Activated naive CD8-positive, alpha-beta T cell (primary cell): ENCODE data around the gene TSPAN5.

Source experiments
- H3K27ac Mint-ChIP-seq: one replicate; pipeline ENCODE4 v1.8.0; 2021; ENCODE audit warnings: mixed read lengths
- H3K27me3 Mint-ChIP-seq: one replicate; pipeline ENCODE4 v1.8.0; 2021; ENCODE audit warnings: mixed read lengths
- H3K36me3 Mint-ChIP-seq: one replicate; pipeline ENCODE4 v1.8.0; 2021; ENCODE audit warnings: mixed read lengths
- H3K4me1 Mint-ChIP-seq: one replicate; pipeline ENCODE4 v1.8.0; 2021; ENCODE audit warnings: low read depth, mixed read lengths
- H3K4me3 Mint-ChIP-seq: one replicate; pipeline ENCODE4 v1.8.0; 2021; ENCODE audit warnings: mild to moderate bottlenecking, mixed read lengths
- H3K9me3 Mint-ChIP-seq: one replicate; pipeline ENCODE4 v1.8.0; 2021; ENCODE audit warnings: low read depth, mixed read lengths

TSPAN5 gene

DNA sequence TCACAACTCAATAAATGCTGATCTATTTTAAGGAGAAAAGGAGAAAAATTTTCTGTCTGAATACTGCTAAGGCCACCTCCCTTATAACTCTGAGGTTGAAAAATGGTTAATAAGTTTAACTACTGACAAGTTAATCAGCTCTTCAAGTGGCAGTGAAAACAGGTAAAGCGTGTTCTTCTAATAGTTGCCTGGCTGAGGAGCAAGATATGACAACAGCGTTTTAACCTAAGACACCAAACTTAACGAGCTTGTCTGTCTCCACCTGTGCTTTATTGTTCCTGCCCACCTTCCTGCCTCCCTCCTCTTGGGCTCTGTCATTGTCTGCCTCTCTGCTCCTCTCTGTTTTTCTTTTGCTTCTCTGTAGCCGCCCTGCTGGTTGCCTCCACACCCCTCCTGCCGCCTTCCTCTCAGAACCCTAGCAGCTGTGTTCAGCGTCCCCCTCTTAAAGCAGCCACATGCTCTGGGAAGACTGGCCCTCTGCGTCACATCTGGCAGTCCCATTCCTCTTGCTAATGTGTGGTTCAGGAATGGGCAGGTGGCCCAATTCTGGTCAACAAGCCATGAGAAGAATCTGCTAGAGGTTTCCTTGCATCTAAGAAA is 4.3 kb upstream of the TSPAN5 start:
- H3K4me3 Mint-ChIP-seq, result peak overlapping the region; percentile 71
- H3K4me1 Mint-ChIP-seq, result peaks cover 63% of the 10 kb centered on the region
- no peaks in the 10 kb centered on the region for H3K9me3 Mint-ChIP-seq
- peak overlapping the region; percentile 98 for H3K27ac Mint-ChIP-seq
- no peaks in the 10 kb centered on the region for H3K36me3 Mint-ChIP-seq
- no peaks in the 10 kb centered on the region for H3K27me3 Mint-ChIP-seq

DNA sequence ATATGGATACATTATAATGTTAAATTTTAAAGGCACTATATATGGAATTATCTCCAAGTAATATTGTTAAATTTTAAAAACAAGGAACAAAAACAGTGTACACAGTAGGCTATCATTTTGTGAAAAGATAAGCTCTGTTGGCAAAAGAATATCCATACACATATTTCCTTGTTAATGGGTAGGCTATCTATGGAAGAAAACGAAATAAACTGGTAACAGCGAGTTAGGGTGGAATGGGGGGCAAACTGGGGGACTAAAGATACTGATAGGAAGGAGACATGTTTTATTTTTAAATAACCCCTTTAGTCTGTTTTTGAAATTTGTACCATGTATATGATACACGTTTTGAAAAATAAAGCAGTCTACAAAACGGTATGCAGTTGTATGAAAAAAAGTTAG is 3.6 kb upstream of the TSPAN5 start:
- no peaks in the 10 kb centered on the region for H3K9me3 Mint-ChIP-seq
- H3K4me1 Mint-ChIP-seq, result peaks cover 69% of the 10 kb centered on the region
- H3K27ac Mint-ChIP-seq, result peak overlapping the region; percentile 98
- no peaks in the 10 kb centered on the region for H3K36me3 Mint-ChIP-seq
- H3K4me3 Mint-ChIP-seq, result peak overlapping the region; percentile 54
- no peaks in the 10 kb centered on the region for H3K27me3 Mint-ChIP-seq

DNA sequence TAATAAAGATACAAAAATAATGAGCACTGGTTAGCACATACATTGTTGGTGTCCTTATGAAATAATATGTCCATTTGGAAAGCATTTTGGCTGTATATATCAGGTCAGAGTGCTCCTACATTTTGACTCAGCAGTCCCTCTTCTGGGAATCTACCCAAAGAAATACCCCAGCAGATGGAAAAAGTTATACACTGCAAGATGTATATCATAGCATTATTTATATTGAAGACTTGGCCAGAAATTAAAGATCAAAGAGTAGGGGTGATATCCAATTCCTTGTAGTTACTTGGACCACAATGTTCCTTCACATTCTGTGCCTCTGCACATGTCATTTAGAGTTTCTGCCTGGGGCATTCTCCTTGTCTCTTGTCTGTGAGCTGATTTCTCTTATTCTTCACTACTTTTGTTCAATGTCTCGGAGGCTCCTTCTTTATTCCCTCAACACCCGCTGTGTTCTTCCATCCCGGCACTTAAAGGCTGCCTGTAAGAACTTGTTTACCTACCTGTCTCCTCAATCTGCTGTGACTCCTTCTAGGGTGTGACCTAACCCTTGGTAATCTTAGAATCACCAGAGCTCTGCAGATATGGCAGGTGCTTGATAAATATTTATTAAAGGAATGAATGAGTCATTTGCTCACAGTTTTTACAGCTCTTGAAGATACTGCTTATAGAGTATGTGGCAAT is 3.1 kb upstream of the TSPAN5 start:
- H3K9me3 Mint-ChIP-seq, result no peaks in the 10 kb centered on the region
- peak overlapping the region; percentile 98 for H3K27ac Mint-ChIP-seq
- H3K36me3 Mint-ChIP-seq, result no peaks in the 10 kb centered on the region
- peaks cover 74% of the 10 kb centered on the region for H3K4me1 Mint-ChIP-seq
- peak overlapping the region; percentile 39 for H3K4me3 Mint-ChIP-seq
- no peaks in the 10 kb centered on the region for H3K27me3 Mint-ChIP-seq

DNA sequence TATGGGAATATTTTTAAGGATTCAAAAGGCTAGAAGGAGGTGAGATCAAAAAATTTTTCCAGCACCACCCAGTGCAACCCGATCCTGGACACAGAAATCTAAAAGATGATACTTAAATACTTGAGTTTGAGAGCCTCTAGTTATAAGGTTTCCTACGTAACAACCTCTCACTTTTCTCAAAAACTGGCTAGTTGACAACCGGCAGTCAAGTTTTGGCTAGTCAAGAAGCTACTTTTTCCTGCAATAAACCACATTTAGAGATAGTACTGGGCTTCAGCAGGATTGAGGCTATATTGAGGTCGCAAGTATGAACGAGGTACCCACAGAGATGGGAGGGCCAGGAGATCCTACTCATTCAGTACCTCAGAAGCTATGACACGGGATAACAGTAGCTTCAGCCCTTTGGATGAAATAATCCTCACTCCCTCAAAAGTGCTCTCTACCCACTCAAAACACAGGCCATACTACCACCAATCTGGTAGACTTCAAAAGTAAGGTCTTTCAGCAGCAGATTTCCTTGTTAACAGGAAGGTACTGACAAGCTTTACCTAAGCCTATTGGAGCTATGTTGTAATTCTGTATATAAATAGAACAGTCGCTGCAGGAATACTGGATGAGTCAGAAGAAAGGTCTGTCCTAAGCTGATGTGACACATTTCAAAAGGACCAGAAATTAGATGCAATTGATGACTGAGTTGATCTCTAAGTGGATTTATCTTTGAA is 1.5 kb upstream of the TSPAN5 start:
- Mint-ChIP-seq H3K4me1 (peaks cover 85% of the 10 kb centered on the region), H3K4me3 (peak overlapping the region; percentile 73), H3K9me3 (no peaks in the 10 kb centered on the region), H3K27me3 (no peaks in the 10 kb centered on the region), H3K36me3 (peaks cover 7% of the 10 kb centered on the region), H3K27ac (peak overlapping the region; percentile 43)

DNA sequence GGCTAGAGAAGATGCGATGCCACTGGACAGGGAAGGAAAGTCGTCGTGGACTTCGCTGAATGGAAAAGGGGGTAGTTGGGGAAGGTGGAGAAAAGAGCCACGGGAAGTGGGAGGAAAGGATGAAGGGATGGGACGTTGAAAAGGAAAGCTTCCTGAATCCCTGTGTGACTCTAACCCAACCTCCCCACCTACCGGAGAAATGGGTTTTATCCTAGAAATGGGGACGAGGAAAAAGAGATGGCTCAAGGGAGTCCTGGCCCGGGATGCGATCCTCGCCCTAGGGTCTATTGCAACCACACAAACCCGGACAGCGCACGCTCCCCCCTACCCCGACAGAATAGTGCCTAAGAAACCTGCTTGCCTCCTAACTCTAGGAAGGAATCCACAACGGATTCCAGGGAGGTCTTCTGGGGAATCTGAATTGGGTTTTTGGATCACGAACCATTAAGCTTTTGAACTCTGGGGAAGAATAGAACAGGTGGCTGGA is 738 bp upstream of the TSPAN5 start:
- Mint-ChIP-seq H3K4me3 (peak overlapping the region; percentile 73), H3K36me3 (peaks cover 7% of the 10 kb centered on the region), H3K4me1 (peaks cover 80% of the 10 kb centered on the region)

DNA sequence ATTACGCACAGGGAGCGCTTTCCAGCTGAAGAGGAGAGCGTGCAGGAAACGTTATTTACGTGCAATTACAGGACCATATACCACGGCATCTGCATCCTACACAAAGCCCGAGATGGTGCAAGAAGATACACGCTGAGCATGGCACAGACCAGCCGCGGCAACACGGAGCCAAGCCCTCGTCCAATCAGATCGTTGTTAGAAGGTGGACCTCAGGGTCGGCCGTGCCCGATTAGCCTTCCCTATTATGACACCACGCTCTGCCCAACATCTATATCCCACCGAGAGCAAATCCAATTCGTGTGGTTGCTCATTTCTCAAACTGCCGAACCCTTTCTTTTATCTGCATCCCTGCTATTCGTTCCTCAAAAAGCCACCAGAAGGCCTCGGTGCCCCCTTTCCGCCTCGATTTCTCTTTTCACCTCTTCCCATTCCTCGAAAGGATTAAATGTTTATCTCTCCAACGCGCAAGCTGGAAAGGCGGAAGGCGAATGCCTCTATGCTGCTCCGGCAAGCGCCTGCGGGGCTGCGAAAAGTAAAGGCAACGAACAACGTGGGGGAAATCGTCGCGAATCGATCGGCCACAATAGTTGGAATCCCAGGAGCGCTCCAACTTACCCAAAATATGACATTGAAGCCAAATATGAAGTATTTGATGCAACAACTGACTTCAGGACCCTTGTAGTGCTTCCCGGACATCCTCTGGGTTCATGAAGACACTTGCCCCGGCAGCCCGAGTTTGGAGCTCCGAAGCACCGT is 702 bp downstream of the TSPAN5 start:
- H3K9me3 Mint-ChIP-seq, result no peaks in the 10 kb centered on the region
- peaks cover 79% of the 10 kb centered on the region for H3K4me1 Mint-ChIP-seq
- H3K4me3 Mint-ChIP-seq, result peak overlapping the region; percentile 98
- H3K36me3 Mint-ChIP-seq, result peaks cover 9% of the 10 kb centered on the region
- no peaks in the 10 kb centered on the region for H3K27me3 Mint-ChIP-seq
- peak overlapping the region; percentile 93 for H3K27ac Mint-ChIP-seq

More for the DNA sequence above, 738 bp upstream of the TSPAN5 start:
- H3K9me3 Mint-ChIP-seq, result no peaks in the 10 kb centered on the region
- peak overlapping the region; percentile 43 for H3K27ac Mint-ChIP-seq
- no peaks in the 10 kb centered on the region for H3K27me3 Mint-ChIP-seq

DNA sequence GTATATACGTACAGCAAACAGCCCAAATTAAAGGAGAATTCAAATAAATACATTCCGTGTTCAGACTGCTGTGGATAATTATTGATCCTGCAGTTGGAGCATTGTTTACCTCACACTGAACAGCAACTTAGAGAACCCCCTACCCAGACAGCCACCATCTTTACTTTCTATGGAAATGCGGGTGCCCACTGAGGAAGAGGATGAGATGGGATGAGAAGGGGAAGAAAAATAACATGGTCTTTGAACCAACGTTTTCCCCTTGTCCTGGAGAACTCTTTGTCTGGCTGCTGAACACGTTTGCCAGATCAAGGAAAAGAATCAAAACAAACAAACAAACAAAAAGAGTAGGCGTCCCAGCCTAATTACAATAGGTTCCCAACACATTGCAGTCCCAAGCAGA is 1.5 kb downstream of the TSPAN5 start:
- Mint-ChIP-seq H3K27ac (peak overlapping the region; percentile 54), H3K36me3 (peaks cover 9% of the 10 kb centered on the region), H3K4me1 (peaks cover 71% of the 10 kb centered on the region), H3K9me3 (no peaks in the 10 kb centered on the region), H3K27me3 (no peaks in the 10 kb centered on the region), H3K4me3 (peak overlapping the region; percentile 98)

DNA sequence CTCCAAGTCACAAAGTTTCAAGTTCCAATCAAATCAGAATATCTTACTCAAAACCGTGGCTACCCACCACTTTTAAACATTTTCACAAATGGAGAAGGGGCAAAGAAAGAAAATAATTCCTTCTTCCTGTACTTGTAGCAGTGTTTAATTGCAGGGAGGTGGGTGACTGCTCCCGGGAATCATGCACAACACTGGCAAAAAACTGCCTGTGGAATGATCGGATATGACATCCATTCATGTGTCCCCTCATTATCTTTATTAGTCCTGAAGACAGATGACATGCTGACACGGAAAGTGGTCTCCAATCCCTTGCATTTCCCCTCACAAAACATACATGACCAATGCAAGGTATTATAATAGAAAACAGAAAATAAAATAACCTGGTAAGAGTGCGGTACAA is 2.0 kb downstream of the TSPAN5 start:
- no peaks in the 10 kb centered on the region for H3K27me3 Mint-ChIP-seq
- peaks cover 9% of the 10 kb centered on the region for H3K36me3 Mint-ChIP-seq
- H3K27ac Mint-ChIP-seq, result peak overlapping the region; percentile 54
- peaks cover 67% of the 10 kb centered on the region for H3K4me1 Mint-ChIP-seq
- peak overlapping the region; percentile 98 for H3K4me3 Mint-ChIP-seq
- H3K9me3 Mint-ChIP-seq, result no peaks in the 10 kb centered on the region

DNA sequence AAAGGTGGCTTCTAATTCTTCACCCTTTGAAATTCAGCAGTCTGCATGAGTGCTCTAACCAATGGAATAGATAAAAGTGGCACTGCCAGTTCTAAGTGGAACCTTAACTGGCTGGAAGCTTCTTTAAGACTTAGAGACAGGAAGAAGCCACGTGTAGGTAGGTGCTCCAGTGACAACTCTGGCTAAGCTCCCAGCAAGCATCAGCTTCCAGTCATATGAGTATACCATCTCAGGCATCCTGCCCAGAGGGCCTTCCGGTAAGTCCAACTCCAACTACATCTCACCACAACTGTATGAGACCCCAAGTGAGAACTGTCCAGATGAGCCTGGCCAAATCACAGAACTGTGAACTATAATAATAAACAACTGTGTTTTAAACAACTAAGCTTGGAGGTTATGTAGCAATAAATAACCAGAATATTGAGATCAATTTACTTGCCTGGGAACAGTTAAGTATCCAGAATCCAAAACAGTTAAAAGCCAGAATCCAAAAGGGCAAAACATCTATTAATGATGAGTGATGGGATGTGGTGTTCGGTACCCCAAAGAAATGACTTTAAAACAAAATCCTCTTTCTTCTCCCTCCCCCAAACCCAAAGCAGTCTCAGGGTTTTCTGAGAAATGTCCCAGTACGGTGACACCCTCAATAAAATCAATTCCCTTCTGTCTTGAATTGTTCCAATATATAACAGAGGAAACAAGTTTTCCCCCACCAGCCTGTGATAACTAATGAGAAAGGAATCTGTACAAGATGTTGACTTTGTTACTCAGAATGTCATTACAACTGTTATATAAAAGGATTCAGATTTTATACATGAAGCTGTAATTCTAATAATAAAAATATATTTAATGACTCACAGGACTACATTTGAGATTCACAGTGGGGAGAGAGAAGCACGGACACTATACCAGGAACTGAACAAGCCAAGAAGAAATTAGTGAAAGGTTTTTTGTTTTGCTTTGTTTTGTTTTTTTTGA is 4.2 kb downstream of the TSPAN5 start:
- Mint-ChIP-seq H3K27ac (no peak overlapping the region), H3K4me3 (no peak overlapping the region), H3K27me3 (no peaks in the 10 kb centered on the region), H3K36me3 (peaks cover 11% of the 10 kb centered on the region), H3K9me3 (no peaks in the 10 kb centered on the region), H3K4me1 (peaks cover 50% of the 10 kb centered on the region)

DNA sequence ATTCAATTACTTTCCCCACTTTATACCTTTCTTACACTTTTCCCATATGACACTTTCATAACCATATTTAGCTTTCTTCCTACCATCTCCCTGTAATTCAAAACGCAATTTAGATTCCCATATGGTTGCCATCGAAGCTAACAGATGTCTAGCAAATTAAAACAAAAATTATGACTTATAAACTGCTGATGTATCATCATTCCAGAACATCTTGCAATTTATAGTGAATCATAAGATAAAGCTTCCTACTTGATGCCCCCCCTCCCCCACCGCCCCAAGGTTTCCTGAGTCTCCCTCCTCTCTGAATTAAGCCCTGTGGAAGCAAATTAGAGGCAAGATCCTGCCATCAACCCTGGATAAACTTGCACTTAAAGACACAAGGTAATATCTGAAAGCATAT is 5.4 kb downstream of the TSPAN5 start:
- Mint-ChIP-seq H3K4me3 (no peak overlapping the region), H3K9me3 (no peaks in the 10 kb centered on the region), H3K4me1 (peaks cover 46% of the 10 kb centered on the region), H3K27me3 (no peaks in the 10 kb centered on the region), H3K36me3 (peaks cover 11% of the 10 kb centered on the region), H3K27ac (no peak overlapping the region)

DNA sequence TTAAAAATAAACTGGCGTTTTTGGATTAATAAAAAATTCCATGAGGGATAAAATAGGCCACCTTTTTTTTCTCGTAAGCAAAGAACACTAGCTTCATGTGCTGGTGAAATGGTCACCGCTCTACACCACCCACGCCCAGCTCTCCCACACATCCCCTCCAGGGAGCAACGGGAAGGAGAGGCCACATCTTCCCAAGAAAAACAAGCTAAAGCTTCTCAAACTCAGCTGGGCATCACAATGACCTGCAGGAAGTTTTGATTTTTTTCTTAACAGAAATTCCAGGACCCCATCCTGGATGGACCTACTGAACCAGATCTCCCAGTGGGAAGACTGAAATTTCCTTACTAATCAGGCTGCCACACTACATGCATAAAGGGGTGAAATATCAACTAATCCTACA is 9.8 kb downstream of the TSPAN5 start:
- H3K4me1 Mint-ChIP-seq, result peaks cover 21% of the 10 kb centered on the region

DNA sequence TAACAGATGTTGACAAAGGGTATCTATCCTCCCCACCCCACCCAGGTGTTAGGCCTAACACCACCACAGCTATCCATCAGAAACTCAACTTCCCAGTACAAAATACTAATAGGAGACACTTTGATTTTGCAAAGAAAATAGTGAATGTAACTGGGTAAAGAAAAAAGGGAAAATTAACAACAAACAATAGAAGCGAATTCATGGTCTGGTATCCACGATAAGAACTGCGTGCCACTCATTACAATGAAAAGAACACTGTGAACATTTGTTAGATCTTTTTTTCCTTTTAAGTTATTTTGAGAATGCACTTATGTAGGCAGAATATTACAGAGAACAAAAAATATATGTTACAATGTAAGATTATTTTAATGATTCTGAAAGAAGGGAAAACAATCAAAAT is 12.0 kb downstream of the TSPAN5 start:
- H3K36me3 Mint-ChIP-seq, result peaks cover 2% of the 10 kb centered on the region
- no peak overlapping the region for H3K4me3 Mint-ChIP-seq
- no peak overlapping the region for H3K27ac Mint-ChIP-seq
- no peaks in the 10 kb centered on the region for H3K9me3 Mint-ChIP-seq
- no peaks in the 10 kb centered on the region for H3K27me3 Mint-ChIP-seq
- H3K4me1 Mint-ChIP-seq, result peaks cover 32% of the 10 kb centered on the region

More for the DNA sequence above, 9.8 kb downstream of the TSPAN5 start:
- Mint-ChIP-seq H3K27me3 (no peaks in the 10 kb centered on the region), H3K4me3 (no peak overlapping the region), H3K27ac (no peak overlapping the region), H3K9me3 (no peaks in the 10 kb centered on the region), H3K36me3 (peaks cover 5% of the 10 kb centered on the region)

DNA sequence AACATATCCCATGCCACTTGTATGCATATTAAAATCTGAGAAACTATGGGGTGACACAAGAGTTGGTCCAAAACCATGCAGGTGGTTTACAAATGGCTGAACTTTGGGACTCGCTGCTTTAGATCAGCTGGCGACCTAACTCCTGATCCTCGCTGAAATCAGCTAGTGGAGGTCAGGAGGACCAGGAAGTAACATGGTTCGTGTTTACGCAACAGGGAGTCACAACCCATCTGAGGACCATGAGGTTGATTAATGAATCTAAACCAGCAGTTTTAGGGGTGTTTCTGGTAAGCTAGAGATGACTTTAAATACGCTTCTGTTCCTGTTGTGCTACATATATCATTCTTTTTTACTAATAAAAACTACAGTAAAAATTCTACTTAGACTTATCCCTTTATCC is 12.9 kb downstream of the TSPAN5 start:
- Mint-ChIP-seq H3K4me1 (peaks cover 33% of the 10 kb centered on the region), H3K27me3 (no peaks in the 10 kb centered on the region), H3K36me3 (no peaks in the 10 kb centered on the region), H3K27ac (no peak overlapping the region), H3K4me3 (no peak overlapping the region), H3K9me3 (no peaks in the 10 kb centered on the region)

DNA sequence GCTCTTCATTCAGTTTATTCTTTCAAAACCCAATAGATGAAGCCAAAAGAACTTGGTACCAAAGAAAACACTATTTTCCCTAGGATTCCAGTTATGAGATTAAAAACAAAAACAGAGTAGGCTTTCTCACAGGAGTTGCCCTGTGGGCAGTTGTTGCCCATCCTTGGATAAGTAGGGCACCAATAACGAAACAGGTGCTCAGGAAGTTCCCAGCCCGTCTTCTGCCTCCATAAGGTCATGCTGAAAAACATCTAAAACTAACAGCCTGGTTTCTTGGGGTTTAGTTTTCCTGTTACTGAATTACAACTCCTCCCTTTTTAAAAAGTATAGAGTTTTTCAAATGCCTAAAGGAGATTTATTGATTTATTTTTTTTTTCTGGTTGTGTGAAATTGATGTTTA is 14.7 kb downstream of the TSPAN5 start:
- no peaks in the 10 kb centered on the region for H3K27me3 Mint-ChIP-seq
- H3K27ac Mint-ChIP-seq, result peak overlapping the region; percentile 24
- peak overlapping the region; percentile 39 for H3K4me3 Mint-ChIP-seq
- no peaks in the 10 kb centered on the region for H3K9me3 Mint-ChIP-seq
- H3K4me1 Mint-ChIP-seq, result peaks cover 45% of the 10 kb centered on the region
- no peaks in the 10 kb centered on the region for H3K36me3 Mint-ChIP-seq
